Panc1 (cell line): ENCODE results near the gene LRRC63.

Experiments
- CTCF ChIP-seq: fragments of 450-650 bp; IDR thresholded peaks from 2 replicates; pipeline ENCODE4 v1.5.1; 2017; ENCODE audit warnings: mild to moderate bottlenecking
- POLR2AphosphoS5 ChIP-seq: IDR thresholded peaks from 2 replicates; pipeline ENCODE4 v1.6.1; 2012; ENCODE audit warnings: mild to moderate bottlenecking, low read depth, low read length, moderate library complexity

- TF ChIP-seq POLR2AphosphoS5 (no peak), CTCF (no peak)
Measured at GRCh38 chr13:46172531-46172991, 39.2 kb upstream of the LRRC63 start.
